ENCODE data around the gene RHCE. TPM values are rescaled to one million over a fixed set of nuclear protein-coding genes. Genes with fewer than 3 reads are reported as not detected.

The RHCE gene
- total and polyA plus RNA-seq, 2 of the 8 experiments (the other 6 are each of a cell fraction or from before 2014, with no cell fraction given) = 0.23 to 0.50 TPM

DNA sequence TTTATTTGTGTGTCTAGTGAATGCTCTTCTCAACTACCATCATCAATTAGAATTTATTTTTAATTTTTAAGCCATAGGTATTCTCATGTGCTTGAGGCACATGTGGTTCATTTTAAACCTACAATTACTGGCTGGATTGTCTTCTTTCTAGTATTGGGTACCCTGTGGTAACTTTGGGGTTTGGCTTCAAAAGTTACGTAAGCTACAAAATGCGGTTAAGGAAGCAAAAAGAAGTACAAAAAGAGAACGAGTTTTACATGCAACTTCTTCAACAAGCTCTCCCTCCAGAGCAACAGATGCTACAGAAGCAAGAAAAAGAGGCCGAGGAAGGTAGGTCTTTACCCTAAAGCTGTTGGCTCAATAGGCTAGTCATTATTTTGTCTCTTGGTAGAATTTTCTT lies 35.9 kb upstream of the RHCE start:
- ChIA-PET CTCF (ENCODE audit: partially characterized antibody) (interaction anchor here (1.5 kb wide), 1 partner anchor 31 kb away, joined by 12 read pairs; no protein-coding TSS in a partner anchor), POLR2A (ENCODE audit: partially characterized antibody) (no interaction called here)
- no peak overlapping the region for H3K4ac ChIP-seq (replicated peaks; ENCODE audit: insufficient read length, low read depth, low read length)
- no peak overlapping the region for H3K4me3 ChIP-seq (ENCODE audit: extremely low read depth in 1 of 4, insufficient read depth in 2 of 4, low read depth in 3 of 4, low read length in 4 of 4)
- no peak overlapping the region for H4K91ac ChIP-seq (replicated peaks; ENCODE audit: insufficient read length, low read length)
- no peak overlapping the region for H2AK5ac ChIP-seq (ENCODE audit: low read depth, low read length)
- 89% methylated on average over 4 of the region's 4 CpGs; no CpG with 5 or more reads in 1 of the 2 experiments for WGBS, 2 experiments (ENCODE audit: extremely low coverage in 1 of 2, insufficient coverage in 1 of 2, insufficient read length in 1 of 2, insufficient replicate concordance in 2 of 2, low coverage in 1 of 2, low lambda C conversion rate in 2 of 2, missing lambda C conversion rate in 1 of 2)
- no peak overlapping the region for H2BK120ac ChIP-seq (replicated peaks; ENCODE audit: low read depth, low read length)
- H3K79me2 ChIP-seq (ENCODE audit: control insufficient read depth in 1 of 2, insufficient read depth in 2 of 2, low read length in 2 of 2) = no peaks in the 10 kb centered on the region
- no peaks in the 10 kb centered on the region for H3K9me3 ChIP-seq (ENCODE audit: insufficient read depth in 2 of 2, low read depth in 1 of 2, low read length in 1 of 2)
- H3K27ac ChIP-seq (ENCODE audit: low read depth, low read length) = no peak overlapping the region
- no peak overlapping the region for H4K5ac ChIP-seq (ENCODE audit: insufficient read length, low read depth, low read length)
- FAIRE-seq (no peak), DNase-seq (ENCODE audit: low read depth in 1 of 2, low spot score in 2 of 2) (no peak)
- H3K79me1 ChIP-seq (ENCODE audit: low read depth, low read length) = no peaks in the 10 kb centered on the region
- H3K56ac ChIP-seq (replicated peaks; ENCODE audit: insufficient read length, low read depth, low read length) = no peak overlapping the region
- H3K18ac ChIP-seq (ENCODE audit: extremely low read depth, low read length) = no peak overlapping the region
- H3K14ac ChIP-seq (ENCODE audit: insufficient read length) = no peak overlapping the region
- no peak overlapping the region for H2BK12ac ChIP-seq (ENCODE audit: low read depth, low read length)
- H3K36me3 ChIP-seq (ENCODE audit: control insufficient read depth in 2 of 4, insufficient read depth in 4 of 4, low read length in 3 of 4) = peaks cover 0 to 11% (median 7%) of the 10 kb centered on the region in 4 experiments; a peak in 3 of 8 replicates
- no peak overlapping the region for H3K23ac ChIP-seq (ENCODE audit: insufficient read length)
- no peak overlapping the region for H3K4me2 ChIP-seq (ENCODE audit: insufficient read depth in 1 of 2, low read depth in 2 of 2, low read length in 2 of 2)
- no peaks in the 10 kb centered on the region for H3K27me3 ChIP-seq (replicated peaks in 1 of 4; ENCODE audit: control insufficient read depth in 3 of 4, extremely low read depth in 1 of 4, insufficient read depth in 3 of 4, low read length in 3 of 4)
- no peaks in the 10 kb centered on the region for H3K23me2 ChIP-seq (ENCODE audit: low read depth, low read length)
- no peak overlapping the region for H3K9ac ChIP-seq (replicated peaks in 1 of 4; ENCODE audit: extremely low read depth in 1 of 4, low read depth in 3 of 4, low read length in 3 of 4)
- no peak overlapping the region for H2BK15ac ChIP-seq (ENCODE audit: low read length)
- no peaks in the 10 kb centered on the region for H3K4me1 ChIP-seq (replicated peaks in 1 of 4; ENCODE audit: control insufficient read depth in 3 of 4, insufficient read depth in 4 of 4, low read length in 3 of 4)
- H2BK20ac ChIP-seq (ENCODE audit: low read length) = no peak overlapping the region
- H4K20me1 ChIP-seq (replicated peaks in 1 of 2; ENCODE audit: control insufficient read depth in 1 of 2, insufficient read depth in 2 of 2, low read length in 2 of 2) = peaks cover 0 to 2% of the 10 kb centered on the region in 2 experiments
- no peak overlapping the region for H2BK5ac ChIP-seq (ENCODE audit: low read depth, low read length)
- no peak overlapping the region for H2AFZ ChIP-seq (ENCODE audit: low read length)
- H4K8ac ChIP-seq (ENCODE audit: extremely low read depth, insufficient read depth, low read length) = no peak overlapping the region
- TF ChIP-seq KDM5A (IDR thresholded peaks at IDR 0.05; ENCODE audit: low read length) (no peak), MAFK (IDR thresholded peaks at IDR 0.05; ENCODE audit: low read depth, low read length) (no peak), PHF8 (conservative IDR thresholded peaks at IDR 0.05; ENCODE audit: low read depth, low read length) (no peak), FOSL1 (IDR thresholded peaks at IDR 0.05; ENCODE audit: insufficient read depth, low read depth, low read length) (no peak)

Measured in H1 (cell line).